Midbrain (tissue), 1 donor: ENCODE results near the gene MIER1.
A peak's percentile ranks its signal among the peaks of the same experiment; 100 is the strongest.

ENCODE experiments used
- DNase-seq: peaks from one replicate; lab custom pipeline; 2025; lab: John Stamatoyannopoulos, UW

Gene MIER1

GRCh38 chr1:66999640-67000400 lies 75.0 kb downstream of the MIER1 start:
- DNase-seq: no peak

- DNase-seq: no peak
These were observed 77.1 kb downstream of the MIER1 start for GRCh38 chr1:67001682-67002425.

GRCh38 chr1:67004176-67004575 lies 79.4 kb downstream of the MIER1 start:
- DNase-seq: no peak

- DNase-seq: peak; percentile 23
These were observed 80.3 kb downstream of the MIER1 start for GRCh38 chr1:67005068-67005467.

GRCh38 chr1:67009792-67010191 lies 85.0 kb downstream of the MIER1 start:
- DNase-seq: no peak

- DNase-seq: no peak
These were observed 88.8 kb downstream of the MIER1 start for GRCh38 chr1:67013573-67013972.

GRCh38 chr1:67018574-67018973 lies 93.8 kb downstream of the MIER1 start:
- DNase-seq: no peak

- no peak for DNase-seq
These were observed 94.3 kb downstream of the MIER1 start for GRCh38 chr1:67019121-67019520.

GRCh38 chr1:67019600-67020136 lies 94.9 kb downstream of the MIER1 start:
- peak; percentile 58 for DNase-seq

- no peak for DNase-seq
These were observed 95.5 kb downstream of the MIER1 start for GRCh38 chr1:67020304-67020703.

GRCh38 chr1:67020765-67021164 lies 96.0 kb downstream of the MIER1 start:
- DNase-seq: no peak

GRCh38 chr1:67029472-67029871 lies 104.7 kb downstream of the MIER1 start:
- DNase-seq: no peak

- DNase-seq: no peak
These were observed 106.5 kb downstream of the MIER1 start for GRCh38 chr1:67031121-67031858.

GRCh38 chr1:67031859-67032247 lies 107.1 kb downstream of the MIER1 start:
- no peak for DNase-seq
